SK-N-SH treated with all-trans-retinoic acid at 6 μM for 48 hours (cell line): ENCODE data around the gene GALNT3.

Experiments used
- ATAC-seq: fragments of 200-7000 bp; cut with Tn5 transposase; 3 replicates; pipeline ENCODE4 v1.9.1; 2020; ENCODE audit warnings: mild to moderate bottlenecking, moderate library complexity
- ARNTL ChIP-seq: fragments of 450-650 bp; formaldehyde crosslinking; IDR thresholded peaks from 2 replicates; pipeline ENCODE4 v1.5.0; 2020; ENCODE audit warnings: low read depth, mild to moderate bottlenecking, moderate library complexity, borderline replicate concordance
- BACH2 ChIP-seq: fragments of 250-450 bp; sonication (Bioruptor Pico); IDR thresholded peaks from 2 replicates; pipeline ENCODE4 v1.9.0; 2021; ENCODE audit warnings: mild to moderate bottlenecking, borderline replicate concordance
- CSDC2 ChIP-seq: fragments of 250-450 bp; sonication (Bioruptor Pico); IDR thresholded peaks from 2 replicates; pipeline ENCODE4 v1.5.0; 2020; ENCODE audit warnings: mild to moderate bottlenecking, moderate library complexity
- ESRRG ChIP-seq: fragments of 250-450 bp; sonication (Bioruptor Pico); IDR thresholded peaks from 2 replicates; pipeline ENCODE4 v1.6.1; 2021; ENCODE audit warnings: mild to moderate bottlenecking
- GLIS3 ChIP-seq: fragments of 250-450 bp; sonication (Bioruptor Pico); IDR thresholded peaks from 2 replicates; pipeline ENCODE4 v1.5.0; 2020; ENCODE audit warnings: mild to moderate bottlenecking, moderate library complexity
- ISL1 ChIP-seq: fragments of 250-450 bp; sonication (Bioruptor Pico); IDR thresholded peaks from 2 replicates; pipeline ENCODE4 v2.1.2; 2022; ENCODE audit warnings: mild to moderate bottlenecking, moderate library complexity
- OSR1 ChIP-seq: fragments of 250-450 bp; sonication (Bioruptor Pico); IDR thresholded peaks from 2 replicates; pipeline ENCODE4 v1.8.0; 2022; ENCODE audit warnings: moderate library complexity, mild to moderate bottlenecking, inconsistent platforms
- PPARA ChIP-seq: fragments of 250-450 bp; sonication (Bioruptor Pico); IDR thresholded peaks from 2 replicates; pipeline ENCODE4 v1.5.0; 2020; ENCODE audit warnings: mild to moderate bottlenecking, borderline replicate concordance
- RARB ChIP-seq: fragments of 250-450 bp; sonication (Bioruptor Pico); IDR thresholded peaks from 2 replicates; pipeline ENCODE4 v1.8.0; 2021; ENCODE audit warnings: mild to moderate bottlenecking, moderate library complexity
- SNAI2 ChIP-seq: fragments of 250-450 bp; sonication (Bioruptor Pico); IDR thresholded peaks from 2 replicates; pipeline ENCODE4 v1.5.0; 2020; ENCODE audit warnings: mild to moderate bottlenecking, moderate library complexity
- TCF4 ChIP-seq: fragments of 250-450 bp; sonication (Bioruptor Pico); IDR thresholded peaks from 2 replicates; pipeline ENCODE4 v1.8.0; 2021; ENCODE audit warnings: mild to moderate bottlenecking, moderate library complexity, borderline replicate concordance
- TOX ChIP-seq: fragments of 250-450 bp; sonication (Bioruptor Pico); IDR thresholded peaks from 2 replicates; pipeline ENCODE4 v1.8.0; 2021; ENCODE audit warnings: mild to moderate bottlenecking, moderate library complexity, borderline replicate concordance
- ZC3H10 ChIP-seq: fragments of 250-450 bp; sonication (Bioruptor Pico); IDR thresholded peaks from 2 replicates; pipeline ENCODE4 v1.5.1; 2021; ENCODE audit warnings: mild to moderate bottlenecking, moderate library complexity
- ZFP3 ChIP-seq: fragments of 250-450 bp; sonication (Bioruptor Pico); IDR thresholded peaks from 2 replicates; pipeline ENCODE4 v1.5.0; 2020; ENCODE audit warnings: mild to moderate bottlenecking, moderate library complexity
- ZFP30 ChIP-seq: fragments of 450-650 bp; formaldehyde crosslinking; IDR thresholded peaks from 2 replicates; pipeline ENCODE4 v1.5.0; 2022; ENCODE audit warnings: mild to moderate bottlenecking, moderate library complexity
- ZNF565 ChIP-seq: fragments of 450-650 bp; formaldehyde crosslinking; conservative IDR thresholded peaks from 2 replicates; pipeline ENCODE4 v1.5.0; 2020; ENCODE audit warnings: low read depth, mild to moderate bottlenecking, moderate library complexity
- ZNF70 ChIP-seq: fragments of 450-650 bp; formaldehyde crosslinking; IDR thresholded peaks from 2 replicates; pipeline ENCODE4 v1.5.0; 2020; ENCODE audit warnings: mild to moderate bottlenecking, moderate library complexity
- ZNF8 ChIP-seq: fragments of 450-650 bp; formaldehyde crosslinking; IDR thresholded peaks from 2 replicates; pipeline ENCODE4 v1.5.0; 2020; ENCODE audit warnings: mild to moderate bottlenecking, moderate library complexity
- TF ChIP-seq, protein P1 (sequence below): fragments of 250-450 bp; sonication (Bioruptor Pico); IDR thresholded peaks from 2 replicates; pipeline ENCODE4 v1.5.0; 2020; ENCODE audit warnings: mild to moderate bottlenecking, moderate library complexity
- TF ChIP-seq, protein P2 (sequence below): fragments of 250-450 bp; sonication (Bioruptor Pico); IDR thresholded peaks from 2 replicates; pipeline ENCODE4 v1.8.0; 2020; ENCODE audit warnings: mild to moderate bottlenecking, moderate library complexity, borderline replicate concordance
- TF ChIP-seq, protein P3 (sequence below): fragments of 250-450 bp; sonication (Bioruptor Pico); IDR thresholded peaks from 2 replicates; pipeline ENCODE4 v1.5.1; 2020; ENCODE audit warnings: low read depth, mild to moderate bottlenecking, moderate library complexity
- TF ChIP-seq, protein P4 (sequence below): fragments of 250-450 bp; sonication (Bioruptor Pico); IDR thresholded peaks from 2 replicates; pipeline ENCODE4 v1.5.1; 2021; ENCODE audit warnings: mild to moderate bottlenecking, moderate library complexity

Gene GALNT3

DNA sequence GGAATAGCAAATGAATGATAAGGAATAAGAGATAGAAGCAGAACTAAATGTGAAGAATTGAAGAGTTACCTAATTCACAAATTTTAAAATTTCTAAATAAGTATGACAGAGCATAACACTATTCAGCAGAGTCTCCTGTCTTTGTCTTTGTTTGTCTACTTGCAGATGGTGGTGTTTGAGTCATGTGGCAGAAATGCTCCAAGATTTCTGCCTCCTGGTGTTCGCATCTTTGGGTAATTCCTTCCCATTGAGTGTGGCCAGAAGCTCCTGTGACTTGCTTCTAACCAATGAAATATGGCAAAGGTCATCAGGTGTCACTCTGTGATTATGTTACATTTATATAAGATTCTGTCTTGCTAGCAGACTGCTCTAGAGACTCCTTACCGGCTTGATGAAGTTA lies 45.6 kb upstream of the GALNT3 start:
- TF ChIP-seq ZNF565 = no peak
- TF ChIP-seq BACH2 = no peak
- TF ChIP-seq TOX (CRISPR knock-in tag) = no peak
- TF ChIP-seq, protein P1, sequence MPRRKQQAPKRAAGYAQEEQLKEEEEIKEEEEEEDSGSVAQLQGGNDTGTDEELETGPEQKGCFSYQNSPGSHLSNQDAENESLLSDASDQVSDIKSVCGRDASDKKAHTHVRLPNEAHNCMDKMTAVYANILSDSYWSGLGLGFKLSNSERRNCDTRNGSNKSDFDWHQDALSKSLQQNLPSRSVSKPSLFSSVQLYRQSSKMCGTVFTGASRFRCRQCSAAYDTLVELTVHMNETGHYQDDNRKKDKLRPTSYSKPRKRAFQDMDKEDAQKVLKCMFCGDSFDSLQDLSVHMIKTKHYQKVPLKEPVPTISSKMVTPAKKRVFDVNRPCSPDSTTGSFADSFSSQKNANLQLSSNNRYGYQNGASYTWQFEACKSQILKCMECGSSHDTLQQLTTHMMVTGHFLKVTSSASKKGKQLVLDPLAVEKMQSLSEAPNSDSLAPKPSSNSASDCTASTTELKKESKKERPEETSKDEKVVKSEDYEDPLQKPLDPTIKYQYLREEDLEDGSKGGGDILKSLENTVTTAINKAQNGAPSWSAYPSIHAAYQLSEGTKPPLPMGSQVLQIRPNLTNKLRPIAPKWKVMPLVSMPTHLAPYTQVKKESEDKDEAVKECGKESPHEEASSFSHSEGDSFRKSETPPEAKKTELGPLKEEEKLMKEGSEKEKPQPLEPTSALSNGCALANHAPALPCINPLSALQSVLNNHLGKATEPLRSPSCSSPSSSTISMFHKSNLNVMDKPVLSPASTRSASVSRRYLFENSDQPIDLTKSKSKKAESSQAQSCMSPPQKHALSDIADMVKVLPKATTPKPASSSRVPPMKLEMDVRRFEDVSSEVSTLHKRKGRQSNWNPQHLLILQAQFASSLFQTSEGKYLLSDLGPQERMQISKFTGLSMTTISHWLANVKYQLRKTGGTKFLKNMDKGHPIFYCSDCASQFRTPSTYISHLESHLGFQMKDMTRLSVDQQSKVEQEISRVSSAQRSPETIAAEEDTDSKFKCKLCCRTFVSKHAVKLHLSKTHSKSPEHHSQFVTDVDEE (CRISPR knock-in tag) = no peak
- TF ChIP-seq, protein P2, sequence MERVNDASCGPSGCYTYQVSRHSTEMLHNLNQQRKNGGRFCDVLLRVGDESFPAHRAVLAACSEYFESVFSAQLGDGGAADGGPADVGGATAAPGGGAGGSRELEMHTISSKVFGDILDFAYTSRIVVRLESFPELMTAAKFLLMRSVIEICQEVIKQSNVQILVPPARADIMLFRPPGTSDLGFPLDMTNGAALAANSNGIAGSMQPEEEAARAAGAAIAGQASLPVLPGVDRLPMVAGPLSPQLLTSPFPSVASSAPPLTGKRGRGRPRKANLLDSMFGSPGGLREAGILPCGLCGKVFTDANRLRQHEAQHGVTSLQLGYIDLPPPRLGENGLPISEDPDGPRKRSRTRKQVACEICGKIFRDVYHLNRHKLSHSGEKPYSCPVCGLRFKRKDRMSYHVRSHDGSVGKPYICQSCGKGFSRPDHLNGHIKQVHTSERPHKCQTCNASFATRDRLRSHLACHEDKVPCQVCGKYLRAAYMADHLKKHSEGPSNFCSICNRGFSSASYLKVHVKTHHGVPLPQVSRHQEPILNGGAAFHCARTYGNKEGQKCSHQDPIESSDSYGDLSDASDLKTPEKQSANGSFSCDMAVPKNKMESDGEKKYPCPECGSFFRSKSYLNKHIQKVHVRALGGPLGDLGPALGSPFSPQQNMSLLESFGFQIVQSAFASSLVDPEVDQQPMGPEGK (CRISPR knock-in tag) = no peak
- no peak for TF ChIP-seq ESRRG
- no peak for TF ChIP-seq RARB (CRISPR knock-in tag)
- TF ChIP-seq ZNF8 (CRISPR knock-in tag) = no peak
- no peak for TF ChIP-seq TCF4 (CRISPR knock-in tag)
- TF ChIP-seq ZFP30 (CRISPR knock-in tag) = no peak
- no peak for TF ChIP-seq ISL1 (CRISPR knock-in tag)
- TF ChIP-seq SNAI2 = no peak
- no peak for ATAC-seq

DNA sequence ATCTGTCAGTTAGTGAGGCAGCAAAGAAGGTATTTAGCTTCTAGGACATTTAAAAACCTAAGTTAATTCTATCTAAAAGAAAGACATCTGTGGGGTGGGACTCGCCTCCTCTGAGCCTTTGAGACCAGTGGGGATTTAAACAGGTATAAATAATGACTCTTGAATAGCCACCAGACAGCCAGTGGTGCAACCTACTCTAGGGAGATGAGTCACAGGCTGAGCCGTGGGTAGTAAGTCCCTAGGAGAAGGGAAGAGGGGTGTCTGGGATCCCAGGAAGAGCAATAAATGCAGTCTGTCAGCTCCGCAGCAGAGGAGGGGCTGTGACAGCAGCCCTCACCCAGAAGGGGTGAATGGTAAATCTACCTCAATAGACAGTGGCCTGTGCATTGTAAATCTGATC lies 43.1 kb upstream of the GALNT3 start:
- TF ChIP-seq TCF4 (CRISPR knock-in tag) = no peak
- no peak for TF ChIP-seq PPARA (CRISPR knock-in tag)
- TF ChIP-seq ZC3H10 = no peak
- TF ChIP-seq, protein P3, sequence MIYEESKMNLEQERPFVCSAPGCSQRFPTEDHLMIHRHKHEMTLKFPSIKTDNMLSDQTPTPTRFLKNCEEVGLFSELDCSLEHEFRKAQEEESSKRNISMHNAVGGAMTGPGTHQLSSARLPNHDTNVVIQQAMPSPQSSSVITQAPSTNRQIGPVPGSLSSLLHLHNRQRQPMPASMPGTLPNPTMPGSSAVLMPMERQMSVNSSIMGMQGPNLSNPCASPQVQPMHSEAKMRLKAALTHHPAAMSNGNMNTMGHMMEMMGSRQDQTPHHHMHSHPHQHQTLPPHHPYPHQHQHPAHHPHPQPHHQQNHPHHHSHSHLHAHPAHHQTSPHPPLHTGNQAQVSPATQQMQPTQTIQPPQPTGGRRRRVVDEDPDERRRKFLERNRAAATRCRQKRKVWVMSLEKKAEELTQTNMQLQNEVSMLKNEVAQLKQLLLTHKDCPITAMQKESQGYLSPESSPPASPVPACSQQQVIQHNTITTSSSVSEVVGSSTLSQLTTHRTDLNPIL = no peak
- 0 out of 2 replicates have a peak, but pooled peaks have one; percentile 18 for TF ChIP-seq TOX (CRISPR knock-in tag)
- ATAC-seq = peak; percentile 75

DNA sequence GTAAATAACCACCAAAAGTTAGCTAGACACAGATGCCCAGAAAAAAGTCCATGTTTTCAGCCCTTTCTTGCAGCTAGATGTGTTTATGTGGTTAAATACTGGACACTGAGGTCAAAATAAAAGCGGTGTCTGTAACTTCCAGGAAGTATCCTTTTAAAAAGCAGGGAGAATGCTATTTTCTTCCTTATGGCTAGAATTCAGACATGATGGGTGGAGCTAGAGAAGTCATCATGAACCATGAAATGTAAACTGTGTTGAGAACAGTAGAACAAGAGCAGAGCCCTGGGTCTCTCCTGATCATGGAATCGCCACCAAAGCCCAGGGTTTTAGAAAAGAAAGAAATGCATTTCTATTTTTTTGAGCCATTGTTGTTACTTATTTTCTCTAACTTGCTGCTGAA lies 41.3 kb upstream of the GALNT3 start:
- TF ChIP-seq RARB (CRISPR knock-in tag) = no peak
- TF ChIP-seq ZNF8 (CRISPR knock-in tag) = no peak
- no peak for TF ChIP-seq ARNTL (CRISPR knock-in tag)
- no peak for TF ChIP-seq ZNF565
- TF ChIP-seq BACH2 = no peak
- no peak for TF ChIP-seq OSR1
- TF ChIP-seq ISL1 (CRISPR knock-in tag) = no peak
- TF ChIP-seq SNAI2 = no peak
- no peak for TF ChIP-seq CSDC2 (CRISPR knock-in tag)
- TF ChIP-seq ZC3H10 = no peak
- TF ChIP-seq ZNF70 (CRISPR knock-in tag) = no peak
- no peak for TF ChIP-seq ZFP3 (CRISPR knock-in tag)
- TF ChIP-seq, protein P1 (CRISPR knock-in tag) = no peak
- TF ChIP-seq, protein P3 = no peak
- TF ChIP-seq, protein P2 (CRISPR knock-in tag) = no peak
- no peak for TF ChIP-seq TCF4 (CRISPR knock-in tag)
- no peak for TF ChIP-seq ESRRG
- TF ChIP-seq, protein P4, sequence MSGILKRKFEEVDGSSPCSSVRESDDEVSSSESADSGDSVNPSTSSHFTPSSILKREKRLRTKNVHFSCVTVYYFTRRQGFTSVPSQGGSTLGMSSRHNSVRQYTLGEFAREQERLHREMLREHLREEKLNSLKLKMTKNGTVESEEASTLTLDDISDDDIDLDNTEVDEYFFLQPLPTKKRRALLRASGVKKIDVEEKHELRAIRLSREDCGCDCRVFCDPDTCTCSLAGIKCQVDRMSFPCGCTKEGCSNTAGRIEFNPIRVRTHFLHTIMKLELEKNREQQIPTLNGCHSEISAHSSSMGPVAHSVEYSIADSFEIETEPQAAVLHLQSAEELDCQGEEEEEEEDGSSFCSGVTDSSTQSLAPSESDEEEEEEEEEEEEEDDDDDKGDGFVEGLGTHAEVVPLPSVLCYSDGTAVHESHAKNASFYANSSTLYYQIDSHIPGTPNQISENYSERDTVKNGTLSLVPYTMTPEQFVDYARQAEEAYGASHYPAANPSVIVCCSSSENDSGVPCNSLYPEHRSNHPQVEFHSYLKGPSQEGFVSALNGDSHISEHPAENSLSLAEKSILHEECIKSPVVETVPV (CRISPR knock-in tag) = no peak
- TF ChIP-seq GLIS3 (CRISPR knock-in tag) = no peak
- no peak for ATAC-seq
